Caco-2 (cell line): ENCODE measurements around the gene TRIM72. TPM values are rescaled to one million over a fixed set of nuclear protein-coding genes. Genes with fewer than 3 reads are reported as not detected.

ENCODE experiments used
- BruUV-seq: library from RNA; stranded (reverse); fragments of 400-500 nt; replicated peaks from 2 replicates; lab custom pipeline; 2021; lab: Mats Ljungman, UMichigan
- CTCF ChIA-PET: fragments of 300-600 bp; sonication (Branson Sonifier 250); formaldehyde crosslinking; loops from one replicate; lab custom pipeline; 2022; ENCODE audit warnings: antibody characterized with exemption; lab: Charles Lee
- POLR2A ChIA-PET: fragments of 300-600 bp; sonication (Branson Sonifier 250); formaldehyde crosslinking; loops from one replicate; lab custom pipeline; 2022; ENCODE audit warnings: antibody characterized with exemption; lab: Charles Lee
- DNase-seq, 2 experiments: peaks; one replicate each; pipeline versions ENCODE4 v3.0.0 to v3.0.0-alpha.2; 2020 to 2022
- H3K27me3 ChIP-seq: replicated peaks from 2 replicates; pipeline ENCODE4 v1.6.0; 2011; ENCODE audit warnings: low read length; ENCODE audit not compliant: control insufficient read depth, insufficient read depth
- H3K36me3 ChIP-seq: 2 replicates; pipeline ENCODE4 v1.5.1; 2011; ENCODE audit warnings: low read length; ENCODE audit not compliant: control insufficient read depth, insufficient read depth
- H3K4me1 ChIP-seq: fragments of 250-450 bp; sonication (Bioruptor Pico); 2 replicates; pipeline ENCODE4 v1.5.1; 2020; ENCODE audit warnings: mild to moderate bottlenecking
- H3K4me3 ChIP-seq: 2 replicates; pipeline ENCODE4 v1.5.1; 2011; ENCODE audit warnings: low read depth, mild to moderate bottlenecking, control low read depth, low read length
- H3K9me3 ChIP-seq: fragments of 250-450 bp; sonication (Bioruptor Pico); 2 replicates; pipeline ENCODE4 v1.5.1; 2020; ENCODE audit warnings: mild to moderate bottlenecking, moderate library complexity
- H3K27ac Mint-ChIP-seq: one replicate; pipeline ENCODE4 v1.8.0; 2022; ENCODE audit warnings: mixed read lengths; ENCODE audit not compliant: unreplicated experiment
- H3K27me3 Mint-ChIP-seq: one replicate; pipeline ENCODE4 v1.8.0; 2022; ENCODE audit warnings: mixed read lengths; ENCODE audit not compliant: insufficient read depth, unreplicated experiment
- H3K36me3 Mint-ChIP-seq: one replicate; pipeline ENCODE4 v1.8.0; 2022; ENCODE audit warnings: mild to moderate bottlenecking, mixed read lengths; ENCODE audit not compliant: insufficient read depth, unreplicated experiment
- H3K4me1 Mint-ChIP-seq: one replicate; pipeline ENCODE4 v1.8.0; 2022; ENCODE audit warnings: low read depth, mixed read lengths; ENCODE audit not compliant: unreplicated experiment
- H3K4me3 Mint-ChIP-seq: one replicate; pipeline ENCODE4 v1.8.0; 2022; ENCODE audit warnings: mild to moderate bottlenecking, moderate library complexity, mixed read lengths; ENCODE audit not compliant: unreplicated experiment
- H3K9me3 Mint-ChIP-seq: one replicate; pipeline ENCODE4 v1.8.0; 2022; ENCODE audit warnings: mixed read lengths; ENCODE audit not compliant: unreplicated experiment
- CTCF ChIP-seq, 2 experiments: fragments of 200-600 bp in 1 of 2; IDR thresholded peaks; 1 replicate in 1 of 2; 2 replicates in 1 of 2; pipeline versions ENCODE4 v1.5.1 to v1.8.0; 2011 to 2022; ENCODE audit warnings: antibody characterized with exemption in 1 of 2, control low read depth in 1 of 2, inconsistent platforms in 1 of 2, low read depth in 1 of 2, low read length in 1 of 2, mild to moderate bottlenecking in 1 of 2, moderate library complexity in 1 of 2; ENCODE audit not compliant: insufficient read depth in 1 of 2, severe bottlenecking in 1 of 2, unreplicated experiment in 1 of 2
- intact Hi-C: fragments of 100-400 bp; cut with micrococcal nuclease; formaldehyde crosslinking; loops from one replicate; pipeline ENCODE4 v1.10.0; 2022; ENCODE audit not compliant: unreplicated experiment
- total RNA-seq: library from RNA; stranded (reverse); gene quantifications from 2 replicates; pipeline ENCODE4 v1.2.3, GENCODE V29; 2022

TRIM72 gene
- total RNA-seq, 1 experiment from 2014 or later: 0.07 TPM

GRCh38 chr16:31246296-31246695 is 32.4 kb downstream of the TRIM72 start:
- Mint-ChIP-seq H3K36me3 (no peaks in the 10 kb centered on the region), H3K27me3 (no peaks in the 10 kb centered on the region), H3K9me3 (no peaks in the 10 kb centered on the region), H3K4me3 (no peak overlapping the region), H3K27ac (no peak overlapping the region), H3K4me1 (no peaks in the 10 kb centered on the region)
- intact Hi-C loops: no loop called here
- Histone ChIP-seq H3K36me3 (no peaks in the 10 kb centered on the region), H3K9me3 (no peaks in the 10 kb centered on the region), H3K4me1 (no peaks in the 10 kb centered on the region), H3K27me3 (no peaks in the 10 kb centered on the region), H3K4me3 (no peak overlapping the region)
- ChIA-PET CTCF (no interaction called here), POLR2A (no interaction called here)
- DNase-seq: no peak
- no TSS peak for BruUV-seq
- no peak for TF ChIP-seq CTCF (IDR thresholded peaks at IDR 0.05; ENCODE audit: insufficient read depth in 1 of 2, low read depth in 1 of 2, low read length in 1 of 2, severe bottlenecking in 1 of 2, unreplicated experiment in 1 of 2)

- Mint-ChIP-seq H3K27me3 (no peaks in the 10 kb centered on the region), H3K4me3 (no peak overlapping the region), H3K27ac (no peak overlapping the region), H3K36me3 (no peaks in the 10 kb centered on the region), H3K4me1 (peaks cover 7% of the 10 kb centered on the region), H3K9me3 (no peaks in the 10 kb centered on the region)
- H3K4me3 ChIP-seq: no peak overlapping the region
- no TSS peak for BruUV-seq
- no peaks in the 10 kb centered on the region for H3K9me3 ChIP-seq
- H3K36me3 ChIP-seq: no peaks in the 10 kb centered on the region
- intact Hi-C loops: no loop called here
- H3K4me1 ChIP-seq: no peaks in the 10 kb centered on the region
- no peaks in the 10 kb centered on the region for H3K27me3 ChIP-seq
- ChIA-PET POLR2A (no interaction called here), CTCF (no interaction called here)
- DNase-seq: no peak
- TF ChIP-seq CTCF (IDR thresholded peaks at IDR 0.05; ENCODE audit: insufficient read depth in 1 of 2, low read depth in 1 of 2, low read length in 1 of 2, severe bottlenecking in 1 of 2, unreplicated experiment in 1 of 2): no peak
Measured at GRCh38 chr16:31248344-31248743, 34.4 kb downstream of the TRIM72 start.

GRCh38 chr16:31250782-31251384 is 37.0 kb downstream of the TRIM72 start:
- Histone ChIP-seq H3K4me1 (0 out of 2 replicates have a peak, but pooled peaks cover 5% of the 10 kb centered on the region), H3K27me3 (no peaks in the 10 kb centered on the region), H3K36me3 (no peaks in the 10 kb centered on the region), H3K9me3 (no peaks in the 10 kb centered on the region), H3K4me3 (no peak overlapping the region)
- H3K9me3 Mint-ChIP-seq: no peaks in the 10 kb centered on the region
- ChIA-PET CTCF (interaction anchor here (0.7 kb wide), 1 partner anchor 10 kb away, joined by 4 read pairs; no protein-coding TSS in a partner anchor), POLR2A (no interaction called here)
- TF ChIP-seq CTCF (IDR thresholded peaks at IDR 0.05; ENCODE audit: insufficient read depth in 1 of 2, low read depth in 1 of 2, low read length in 1 of 2, severe bottlenecking in 1 of 2, unreplicated experiment in 1 of 2): no peak
- no TSS peak for BruUV-seq
- H3K27me3 Mint-ChIP-seq: no peaks in the 10 kb centered on the region
- no peaks in the 10 kb centered on the region for H3K36me3 Mint-ChIP-seq
- H3K27ac Mint-ChIP-seq: no peak overlapping the region
- H3K4me1 Mint-ChIP-seq: peaks cover 14% of the 10 kb centered on the region
- intact Hi-C loops: no loop called here
- DNase-seq: no peak
- no peak overlapping the region for H3K4me3 Mint-ChIP-seq
